ENCODE results near the gene TACC3. TPM values are rescaled to one million over a fixed set of nuclear protein-coding genes. Genes with fewer than 3 reads are reported as not detected.

Gene TACC3
- total RNA-seq, 4 donors from 2014 or later: 5.9 to 175 (median 23.1) TPM

- Histone ChIP-seq H3K27me3 (peaks cover 92% of the 10 kb centered on the region), H3K27ac (no peak overlapping the region)
- DNase-seq: no peak
Measured at GRCh38 chr4:1768367-1769034, 47.2 kb downstream of the TACC3 start.

GRCh38 chr4:1769692-1770091 is 48.4 kb downstream of the TACC3 start:
- Histone ChIP-seq H3K4me1 (peaks cover 5 to 18% (median 11%) of the 10 kb centered on the region in 4 donors), H3K27ac (no peak overlapping the region), H3K36me3 (no peaks in the 10 kb centered on the region), H3K9me3 (no peaks in the 10 kb centered on the region), H3K4me3 (no peak overlapping the region), H3K27me3 (peaks cover 82% of the 10 kb centered on the region)
- no peak for DNase-seq
- intact Hi-C loops (cut with DNase I; ENCODE audit: low total_unique reads) (no loop called here), in situ Hi-C loops (cut with MboI; ENCODE audit: low pct_ligation_motif_present in 1 of 4, low pct_unique_long_range_greater_than_20kb in 1 of 4, low sequenced_read_pairs in 3 of 4) (no loop called here)
- 63% methylated on average over 6 of the region's 6 CpGs; no CpG with 5 or more reads in 1 of the 2 donors for WGBS, 2 donors (ENCODE audit: low coverage in 1 of 2)
- no peak for TF ChIP-seq POLR2AphosphoS5 (IDR thresholded peaks at IDR 0.05)
- TF ChIP-seq POLR2A (IDR thresholded peaks at IDR 0.05): no peak
- TF ChIP-seq, protein P1, sequence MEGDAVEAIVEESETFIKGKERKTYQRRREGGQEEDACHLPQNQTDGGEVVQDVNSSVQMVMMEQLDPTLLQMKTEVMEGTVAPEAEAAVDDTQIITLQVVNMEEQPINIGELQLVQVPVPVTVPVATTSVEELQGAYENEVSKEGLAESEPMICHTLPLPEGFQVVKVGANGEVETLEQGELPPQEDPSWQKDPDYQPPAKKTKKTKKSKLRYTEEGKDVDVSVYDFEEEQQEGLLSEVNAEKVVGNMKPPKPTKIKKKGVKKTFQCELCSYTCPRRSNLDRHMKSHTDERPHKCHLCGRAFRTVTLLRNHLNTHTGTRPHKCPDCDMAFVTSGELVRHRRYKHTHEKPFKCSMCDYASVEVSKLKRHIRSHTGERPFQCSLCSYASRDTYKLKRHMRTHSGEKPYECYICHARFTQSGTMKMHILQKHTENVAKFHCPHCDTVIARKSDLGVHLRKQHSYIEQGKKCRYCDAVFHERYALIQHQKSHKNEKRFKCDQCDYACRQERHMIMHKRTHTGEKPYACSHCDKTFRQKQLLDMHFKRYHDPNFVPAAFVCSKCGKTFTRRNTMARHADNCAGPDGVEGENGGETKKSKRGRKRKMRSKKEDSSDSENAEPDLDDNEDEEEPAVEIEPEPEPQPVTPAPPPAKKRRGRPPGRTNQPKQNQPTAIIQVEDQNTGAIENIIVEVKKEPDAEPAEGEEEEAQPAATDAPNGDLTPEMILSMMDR (IDR thresholded peaks at IDR 0.05): no peak
- TF ChIP-seq EP300 (IDR thresholded peaks at IDR 0.05; ENCODE audit: low read depth): no peak

More at GRCh38 chr4:1768367-1769034, 47.2 kb downstream of the TACC3 start:
- no peak overlapping the region for H3K4me3 ChIP-seq
- no peaks in the 10 kb centered on the region for H3K36me3 ChIP-seq
- intact Hi-C loops (cut with DNase I; ENCODE audit: low total_unique reads): no loop called here
- 71% methylated on average over 21 of the region's 23 CpGs; no CpG with 5 or more reads in 1 of the 2 donors for WGBS, 2 donors (ENCODE audit: low coverage in 1 of 2)
- H3K4me1 ChIP-seq: peaks cover 9 to 25% (median 19%) of the 10 kb centered on the region in 4 donors
- in situ Hi-C loops (cut with MboI; ENCODE audit: low pct_ligation_motif_present in 1 of 4, low pct_unique_long_range_greater_than_20kb in 1 of 4, low sequenced_read_pairs in 3 of 4): no loop called here
- no peaks in the 10 kb centered on the region for H3K9me3 ChIP-seq
- TF ChIP-seq, protein P1 (IDR thresholded peaks at IDR 0.05): no peak

- intact Hi-C loops (cut with DNase I; ENCODE audit: low total_unique reads) (no loop called here), in situ Hi-C loops (cut with MboI; ENCODE audit: low pct_ligation_motif_present in 1 of 4, low pct_unique_long_range_greater_than_20kb in 1 of 4, low sequenced_read_pairs in 3 of 4) (no loop called here)
- H3K4me1 ChIP-seq: peaks cover 5 to 18% (median 11%) of the 10 kb centered on the region in 4 donors
- 56% methylated on average over 15 of the region's 33 CpGs; no CpG with 5 or more reads in 1 of the 2 donors for WGBS, 2 donors (ENCODE audit: low coverage in 1 of 2)
- no peaks in the 10 kb centered on the region for H3K36me3 ChIP-seq
- peaks cover 77% of the 10 kb centered on the region for H3K27me3 ChIP-seq
- DNase-seq: no peak
- H3K4me3 ChIP-seq: no peak overlapping the region
- TF ChIP-seq POLR2AphosphoS5 (IDR thresholded peaks at IDR 0.05): no peak
- TF ChIP-seq, protein P1 (IDR thresholded peaks at IDR 0.05): no peak
- no peak for TF ChIP-seq EP300 (IDR thresholded peaks at IDR 0.05; ENCODE audit: low read depth)
- no peak for TF ChIP-seq POLR2A (IDR thresholded peaks at IDR 0.05)
- no peak overlapping the region for H3K27ac ChIP-seq
- H3K9me3 ChIP-seq: no peaks in the 10 kb centered on the region
Measured at GRCh38 chr4:1770245-1770644, 48.9 kb downstream of the TACC3 start.

GRCh38 chr4:1770791-1771231 is 49.5 kb downstream of the TACC3 start:
- Histone ChIP-seq H3K27ac (no peak overlapping the region), H3K36me3 (no peaks in the 10 kb centered on the region), H3K4me1 (peaks cover 5 to 18% (median 11%) of the 10 kb centered on the region in 4 donors), H3K27me3 (peaks cover 71% of the 10 kb centered on the region), H3K4me3 (no peak overlapping the region), H3K9me3 (no peaks in the 10 kb centered on the region)
- intact Hi-C loops (cut with DNase I; ENCODE audit: low total_unique reads): no loop called here
- no peak for DNase-seq
- in situ Hi-C loops (cut with MboI; ENCODE audit: low pct_ligation_motif_present in 1 of 4, low pct_unique_long_range_greater_than_20kb in 1 of 4, low sequenced_read_pairs in 3 of 4): no loop called here
- WGBS, 2 donors (ENCODE audit: low coverage in 1 of 2): 67% methylated on average over 5 of the region's 11 CpGs; no CpG with 5 or more reads in 1 of the 2 donors
- TF ChIP-seq EP300 (IDR thresholded peaks at IDR 0.05; ENCODE audit: low read depth): no peak
- no peak for TF ChIP-seq POLR2A (IDR thresholded peaks at IDR 0.05)
- no peak for TF ChIP-seq POLR2AphosphoS5 (IDR thresholded peaks at IDR 0.05)
- TF ChIP-seq, protein P1 (IDR thresholded peaks at IDR 0.05): no peak
